Raji (cell line): Measurements from ENCODE around the gene KLK1.

Experiments used
- POLR2A ChIP-seq: IDR thresholded peaks from 2 replicates; pipeline ENCODE4 v1.6.1; 2011; ENCODE audit warnings: low read depth, low read length, control low read depth; ENCODE audit not compliant: insufficient read depth

The KLK1 gene

DNA sequence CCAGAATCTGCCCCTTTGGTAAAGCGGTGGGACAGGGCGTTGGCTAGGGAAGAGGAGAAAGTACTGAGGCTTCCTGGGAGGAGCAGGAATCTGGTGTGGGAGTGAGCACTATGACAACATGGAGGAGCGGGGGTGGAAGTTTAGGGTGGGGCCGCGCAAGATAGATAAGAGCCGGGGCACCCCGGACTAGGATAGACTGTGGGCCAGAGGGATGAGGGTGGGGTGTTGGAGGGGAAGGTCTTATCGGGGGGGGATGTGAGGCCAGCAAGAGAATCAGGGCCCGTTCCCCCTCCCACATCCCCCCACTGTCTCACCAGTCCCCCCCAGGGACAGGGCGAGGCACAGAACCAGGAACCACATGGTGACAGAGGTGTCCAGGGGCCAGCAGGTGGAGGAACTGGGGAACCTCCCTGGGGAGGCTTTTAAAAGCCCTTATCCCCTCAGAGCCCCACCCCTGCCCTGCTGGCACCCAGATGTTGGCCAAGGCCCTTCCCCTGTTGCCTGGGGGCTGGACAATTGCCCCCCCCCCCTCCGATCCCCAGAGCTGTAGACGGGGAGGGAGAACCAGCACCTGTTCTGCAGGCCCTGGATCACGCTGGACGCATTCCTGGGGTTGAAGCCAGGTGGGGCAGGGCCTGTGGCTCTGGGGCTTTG, at the start of gene KLK1:
Gene KLK1 (minus strand): TSS at position 399 of the 654 bp plus-strand sequence. CDS start 39 bp downstream, at position 360.
- no peak for TF ChIP-seq POLR2A

DNA sequence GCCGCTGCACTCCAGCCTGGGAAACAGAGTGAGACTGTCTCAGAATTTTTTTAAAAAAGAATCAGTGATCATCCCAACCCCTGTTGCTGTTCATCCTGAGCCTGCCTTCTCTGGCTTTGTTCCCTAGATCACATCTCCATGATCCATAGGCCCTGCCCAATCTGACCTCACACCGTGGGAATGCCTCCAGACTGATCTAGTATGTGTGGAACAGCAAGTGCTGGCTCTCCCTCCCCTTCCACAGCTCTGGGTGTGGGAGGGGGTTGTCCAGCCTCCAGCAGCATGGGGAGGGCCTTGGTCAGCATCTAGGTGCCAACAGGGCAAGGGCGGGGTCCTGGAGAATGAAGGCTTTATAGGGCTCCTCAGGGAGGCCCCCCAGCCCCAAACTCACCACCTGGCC, 49.5 kb upstream of the KLK1 start, which contains the start of gene KLK2:
Gene KLK2 (plus strand): TSS at position 384 of the 400 bp plus-strand sequence. CDS start 35 bp downstream, outside the sequence.
- no peak for TF ChIP-seq POLR2A

DNA sequence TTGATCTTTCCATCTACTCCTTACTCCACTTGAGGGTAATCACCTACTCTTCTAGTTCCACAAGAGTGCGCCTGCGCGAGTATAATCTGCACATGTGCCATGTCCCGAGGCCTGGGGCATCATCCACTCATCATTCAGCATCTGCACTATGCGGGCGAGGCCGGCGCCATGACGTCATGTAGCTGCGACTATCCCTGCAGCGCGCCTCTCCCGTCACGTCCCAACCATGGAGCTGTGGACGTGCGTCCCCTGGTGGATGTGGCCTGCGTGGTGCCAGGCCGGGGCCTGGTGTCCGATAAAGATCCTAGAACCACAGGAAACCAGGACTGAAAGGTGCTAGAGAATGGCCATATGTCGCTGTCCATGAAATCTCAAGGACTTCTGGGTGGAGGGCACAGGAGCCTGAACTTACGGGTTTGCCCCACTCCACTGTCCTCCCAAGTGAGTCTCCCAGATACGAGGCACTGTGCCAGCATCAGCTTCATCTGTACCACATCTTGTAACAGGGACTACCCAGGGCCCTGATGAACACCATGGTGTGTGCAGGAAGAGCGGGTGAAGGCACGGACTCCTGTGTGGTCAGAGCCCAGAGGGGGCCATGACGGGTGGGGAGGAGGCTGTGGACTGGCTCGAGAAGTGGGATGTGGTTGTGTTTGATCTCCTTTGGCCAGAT, 47.0 kb upstream of the KLK1 start:
- no peak for TF ChIP-seq POLR2A

DNA sequence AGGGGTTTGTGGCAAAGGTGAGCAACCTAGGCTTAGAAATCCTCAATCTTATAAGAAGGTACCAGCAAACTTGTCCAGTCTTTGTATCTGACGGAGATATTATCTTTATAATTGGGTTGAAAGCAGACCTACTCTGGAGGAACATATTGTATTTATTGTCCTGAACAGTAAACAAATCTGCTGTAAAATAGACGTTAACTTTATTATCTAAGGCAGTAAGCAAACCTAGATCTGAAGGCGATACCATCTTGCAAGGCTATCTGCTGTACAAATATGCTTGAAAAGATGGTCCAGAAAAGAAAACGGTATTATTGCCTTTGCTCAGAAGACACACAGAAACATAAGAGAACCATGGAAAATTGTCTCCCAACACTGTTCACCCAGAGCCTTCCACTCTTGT, 45.9 kb upstream of the KLK1 start:
- TF ChIP-seq POLR2A, result no peak

DNA sequence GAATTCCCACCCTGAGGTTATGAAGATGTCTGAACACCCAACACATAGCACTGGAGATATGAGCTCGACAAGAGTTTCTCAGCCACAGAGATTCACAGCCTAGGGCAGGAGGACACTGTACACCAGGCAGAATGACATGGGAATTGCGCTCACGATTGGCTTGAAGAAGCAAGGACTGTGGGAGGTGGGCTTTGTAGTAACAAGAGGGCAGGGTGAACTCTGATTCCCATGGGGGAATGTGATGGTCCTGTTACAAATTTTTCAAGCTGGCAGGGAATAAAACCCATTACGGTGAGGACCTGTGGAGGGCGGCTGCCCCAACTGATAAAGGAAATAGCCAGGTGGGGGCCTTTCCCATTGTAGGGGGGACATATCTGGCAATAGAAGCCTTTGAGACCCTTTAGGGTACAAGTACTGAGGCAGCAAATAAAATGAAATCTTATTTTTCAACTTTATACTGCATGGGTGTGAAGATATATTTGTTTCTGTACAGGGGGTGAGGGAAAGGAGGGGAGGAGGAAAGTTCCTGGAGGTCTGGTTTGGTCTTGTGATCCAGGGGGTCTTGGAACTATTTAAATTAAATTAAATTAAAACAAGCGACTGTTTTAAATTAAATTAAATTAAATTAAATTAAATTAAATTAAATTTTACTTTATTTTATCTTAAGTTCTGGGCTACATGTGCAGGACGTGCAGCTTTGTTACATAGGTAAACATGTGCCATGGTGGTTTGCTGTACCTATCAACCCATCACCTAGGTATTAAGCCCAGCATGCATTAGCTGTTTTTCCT, 38.1 kb upstream of the KLK1 start:
- TF ChIP-seq POLR2A, result no peak

DNA sequence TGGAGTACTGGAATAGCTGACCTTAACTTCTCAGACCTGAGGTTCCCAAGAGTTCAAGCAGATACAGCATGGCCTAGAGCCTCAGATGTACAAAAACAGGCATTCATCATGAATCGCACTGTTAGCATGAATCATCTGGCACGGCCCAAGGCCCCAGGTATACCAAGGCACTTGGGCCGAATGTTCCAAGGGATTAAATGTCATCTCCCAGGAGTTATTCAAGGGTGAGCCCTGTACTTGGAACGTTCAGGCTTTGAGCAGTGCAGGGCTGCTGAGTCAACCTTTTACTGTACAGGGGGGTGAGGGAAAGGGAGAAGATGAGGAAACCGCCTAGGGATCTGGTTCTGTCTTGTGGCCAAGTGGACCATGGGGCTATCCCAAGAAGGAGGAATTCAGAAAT, 37.4 kb upstream of the KLK1 start:
- TF ChIP-seq POLR2A, result no peak

DNA sequence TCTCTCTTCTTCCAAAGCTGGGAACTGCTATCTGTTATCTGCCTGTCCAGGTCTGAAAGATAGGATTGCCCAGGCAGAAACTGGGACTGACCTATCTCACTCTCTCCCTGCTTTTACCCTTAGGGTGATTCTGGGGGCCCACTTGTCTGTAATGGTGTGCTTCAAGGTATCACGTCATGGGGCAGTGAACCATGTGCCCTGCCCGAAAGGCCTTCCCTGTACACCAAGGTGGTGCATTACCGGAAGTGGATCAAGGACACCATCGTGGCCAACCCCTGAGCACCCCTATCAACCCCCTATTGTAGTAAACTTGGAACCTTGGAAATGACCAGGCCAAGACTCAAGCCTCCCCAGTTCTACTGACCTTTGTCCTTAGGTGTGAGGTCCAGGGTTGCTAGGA, 36.3 kb upstream of the KLK1 start:
- TF ChIP-seq POLR2A, result no peak

DNA sequence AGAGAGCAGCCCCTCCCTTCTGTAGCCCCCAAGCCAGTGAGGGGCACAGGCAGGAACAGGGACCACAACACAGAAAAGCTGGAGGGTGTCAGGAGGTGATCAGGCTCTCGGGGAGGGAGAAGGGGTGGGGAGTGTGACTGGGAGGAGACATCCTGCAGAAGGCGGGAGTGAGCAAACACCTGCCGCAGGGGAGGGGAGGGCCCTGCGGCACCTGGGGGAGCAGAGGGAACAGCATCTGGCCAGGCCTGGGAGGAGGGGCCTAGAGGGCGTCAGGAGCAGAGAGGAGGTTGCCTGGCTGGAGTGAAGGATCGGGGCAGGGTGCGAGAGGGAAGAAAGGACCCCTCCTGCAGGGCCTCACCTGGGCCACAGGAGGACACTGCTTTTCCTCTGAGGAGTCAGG, 35.3 kb upstream of the KLK1 start:
- TF ChIP-seq POLR2A, result no peak

DNA sequence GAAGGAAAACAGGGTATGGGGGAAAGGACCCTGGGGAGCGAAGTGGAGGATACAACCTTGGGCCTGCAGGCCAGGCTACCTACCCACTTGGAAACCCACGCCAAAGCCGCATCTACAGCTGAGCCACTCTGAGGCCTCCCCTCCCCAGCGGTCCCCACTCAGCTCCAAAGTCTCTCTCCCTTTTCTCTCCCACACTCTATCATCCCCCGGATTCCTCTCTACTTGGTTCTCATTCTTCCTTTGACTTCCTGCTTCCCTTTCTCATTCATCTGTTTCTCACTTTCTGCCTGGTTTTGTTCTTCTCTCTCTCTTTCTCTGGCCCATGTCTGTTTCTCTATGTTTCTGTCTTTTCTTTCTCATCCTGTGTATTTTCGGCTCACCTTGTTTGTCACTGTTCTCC, 33.8 kb upstream of the KLK1 start:
- TF ChIP-seq POLR2A, result no peak

DNA sequence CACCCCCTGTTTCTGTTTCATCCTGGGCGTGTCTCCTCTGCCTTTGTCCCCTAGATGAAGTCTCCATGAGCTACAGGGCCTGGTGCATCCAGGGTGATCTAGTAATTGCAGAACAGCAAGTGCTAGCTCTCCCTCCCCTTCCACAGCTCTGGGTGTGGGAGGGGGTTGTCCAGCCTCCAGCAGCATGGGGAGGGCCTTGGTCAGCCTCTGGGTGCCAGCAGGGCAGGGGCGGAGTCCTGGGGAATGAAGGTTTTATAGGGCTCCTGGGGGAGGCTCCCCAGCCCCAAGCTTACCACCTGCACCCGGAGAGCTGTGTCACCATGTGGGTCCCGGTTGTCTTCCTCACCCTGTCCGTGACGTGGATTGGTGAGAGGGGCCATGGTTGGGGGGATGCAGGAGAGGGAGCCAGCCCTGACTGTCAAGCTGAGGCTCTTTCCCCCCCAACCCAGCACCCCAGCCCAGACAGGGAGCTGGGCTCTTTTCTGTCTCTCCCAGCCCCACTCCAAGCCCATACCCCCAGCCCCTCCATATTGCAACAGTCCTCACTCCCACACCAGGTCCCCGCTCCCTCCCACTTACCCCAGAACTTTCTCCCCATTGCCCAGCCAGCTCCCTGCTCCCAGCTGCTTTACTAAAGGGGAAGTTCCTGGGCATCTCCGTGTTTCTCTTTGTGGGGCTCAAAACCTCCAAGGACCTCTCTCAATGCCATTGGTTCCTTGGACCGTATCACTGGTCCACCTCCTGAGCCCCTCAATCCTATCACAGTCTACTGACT, 31.2 kb upstream of the KLK1 start, which contains the start of gene KLK3:
Gene KLK3 (plus strand): TSS at position 280 of the 775 bp plus-strand sequence. CDS start 41 bp downstream, at position 321.
- no peak for TF ChIP-seq POLR2A

DNA sequence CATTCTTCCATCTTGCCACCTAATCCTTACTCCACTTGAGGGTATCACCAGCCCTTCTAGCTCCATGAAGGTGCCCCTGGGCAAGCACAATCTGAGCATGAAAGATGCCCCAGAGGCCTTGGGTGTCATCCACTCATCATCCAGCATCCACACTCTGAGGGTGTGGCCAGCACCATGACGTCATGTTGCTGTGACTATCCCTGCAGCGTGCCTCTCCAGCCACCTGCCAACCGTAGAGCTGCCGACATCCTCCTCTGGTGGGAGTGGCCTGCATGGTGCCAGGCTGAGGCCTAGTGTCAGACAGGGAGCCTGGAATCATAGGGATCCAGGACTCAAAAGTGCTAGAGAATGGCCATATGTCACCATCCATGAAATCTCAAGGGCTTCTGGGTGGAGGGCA, 28.0 kb upstream of the KLK1 start:
- TF ChIP-seq POLR2A, result no peak

DNA sequence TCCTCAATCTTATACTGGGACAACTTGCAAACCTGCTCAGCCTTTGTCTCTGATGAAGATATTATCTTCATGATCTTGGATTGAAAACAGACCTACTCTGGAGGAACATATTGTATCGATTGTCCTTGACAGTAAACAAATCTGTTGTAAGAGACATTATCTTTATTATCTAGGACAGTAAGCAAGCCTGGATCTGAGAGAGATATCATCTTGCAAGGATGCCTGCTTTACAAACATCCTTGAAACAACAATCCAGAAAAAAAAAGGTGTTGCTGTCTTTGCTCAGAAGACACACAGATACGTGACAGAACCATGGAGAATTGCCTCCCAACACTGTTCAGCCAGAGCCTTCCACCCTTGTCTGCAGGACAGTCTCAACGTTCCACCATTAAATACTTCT, 27.2 kb upstream of the KLK1 start:
- no peak for TF ChIP-seq POLR2A

DNA sequence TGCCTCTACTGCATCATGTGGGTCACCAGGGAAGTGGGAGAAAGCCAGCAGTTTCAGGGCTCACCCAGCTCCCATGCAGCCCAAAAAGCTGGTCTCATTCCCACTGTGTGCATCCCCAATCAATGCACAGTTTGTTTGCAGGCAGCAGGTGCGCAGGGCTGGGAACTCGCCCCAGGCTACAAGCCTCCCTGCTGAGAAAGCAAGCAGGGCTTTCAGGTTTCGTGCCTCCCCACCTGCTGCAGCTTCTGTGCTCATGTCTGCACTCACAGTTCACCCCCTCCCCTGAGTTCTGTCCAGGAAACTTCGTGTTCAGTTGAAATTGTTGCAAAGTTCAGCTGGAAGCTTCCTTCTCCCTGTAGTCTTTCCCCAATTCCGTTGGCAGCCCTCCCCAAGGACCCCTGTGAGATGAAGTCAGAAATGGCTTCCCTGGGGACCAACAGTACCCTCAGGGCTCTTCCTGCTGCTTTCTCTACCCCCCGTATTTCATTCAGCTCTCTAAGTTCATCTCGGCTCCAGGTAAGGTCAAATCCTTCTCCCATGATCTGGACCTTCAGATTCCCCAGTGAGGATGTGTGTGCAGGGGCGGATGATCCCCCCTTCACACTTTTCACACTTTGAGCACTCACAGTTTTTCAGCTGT, 20.8 kb upstream of the KLK1 start:
- no peak for TF ChIP-seq POLR2A

DNA sequence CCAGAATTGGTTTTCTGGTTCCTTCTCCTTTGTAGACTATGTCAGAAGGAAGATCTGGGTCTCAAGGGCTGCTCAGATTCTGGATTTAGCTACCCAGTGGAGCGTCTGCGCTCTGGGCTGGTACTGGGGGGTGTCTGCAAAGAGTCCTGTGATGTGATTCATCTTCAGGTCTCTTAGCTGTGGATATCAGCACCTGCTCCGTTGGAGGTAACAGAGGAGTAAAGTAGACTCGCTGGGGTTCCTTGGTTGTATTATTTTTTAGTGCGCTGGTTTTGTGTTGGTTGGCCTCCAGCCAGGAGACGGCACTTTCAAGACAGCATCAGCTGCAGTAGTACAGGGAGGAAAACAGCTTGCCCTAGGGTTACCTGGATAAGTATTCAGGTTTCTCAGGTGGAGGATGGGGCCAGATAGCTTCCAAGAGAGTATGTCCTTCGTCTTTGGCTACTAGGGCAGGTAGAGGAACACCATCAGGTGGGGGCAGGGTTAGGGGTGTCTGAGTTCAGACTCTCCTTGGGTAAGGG, 20.2 kb upstream of the KLK1 start:
- TF ChIP-seq POLR2A, result no peak
